Measurements from ENCODE around the gene ALAD. TPM values are rescaled to one million over a fixed set of nuclear protein-coding genes. Genes with fewer than 3 reads are reported as not detected.

Gene ALAD
- total and polyA plus RNA-seq, 2 of the 13 experiments (the other 11 are each of a cell fraction or from before 2014, with no cell fraction given) = 21.8 to 30.1 TPM

DNA sequence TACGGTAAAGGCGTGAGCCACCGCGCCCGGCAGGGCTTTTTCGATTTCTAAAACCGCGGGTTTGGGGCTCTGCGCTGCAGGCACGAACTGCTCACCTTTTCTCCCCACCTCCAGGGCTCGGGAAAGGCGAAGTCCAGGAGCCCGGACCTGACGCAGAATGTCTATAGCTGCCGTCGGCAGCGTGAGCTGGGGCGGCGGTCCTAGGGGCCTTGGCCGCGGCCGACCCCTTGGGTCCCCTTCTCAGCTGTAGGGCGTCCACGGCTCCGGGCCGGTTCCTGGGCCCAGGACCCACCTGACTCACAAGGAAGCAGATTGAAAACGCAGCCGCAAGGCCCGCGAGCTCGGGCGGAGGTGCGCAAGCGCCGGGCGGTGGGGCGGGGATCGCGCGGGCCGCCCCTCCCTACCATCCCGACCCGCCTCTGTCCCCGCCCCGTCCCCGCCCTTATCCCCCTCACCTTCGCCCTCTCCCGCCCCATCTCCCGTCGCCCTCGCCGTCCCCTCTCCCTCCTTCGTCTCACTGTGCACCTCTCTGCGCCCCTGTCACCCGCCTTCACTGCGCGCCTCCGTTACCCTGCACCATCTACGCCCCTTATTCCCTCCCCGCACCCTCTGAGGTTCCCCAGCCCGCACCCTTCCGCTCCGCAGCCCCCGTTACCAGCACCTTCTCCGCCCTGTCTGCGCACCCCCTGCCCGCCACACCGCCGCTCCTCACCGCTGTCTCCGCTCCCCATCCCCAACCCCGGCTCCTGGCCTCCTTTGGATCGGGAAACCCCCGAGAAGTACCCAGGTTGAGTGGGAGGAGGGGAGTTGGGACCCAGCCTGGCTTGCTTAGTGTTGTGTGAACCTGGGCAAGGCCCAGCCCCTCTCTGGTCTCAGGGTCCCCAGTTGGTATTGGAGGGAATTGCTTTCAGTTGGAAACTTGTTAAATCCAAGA is 24.2 kb downstream of the ALAD start, which contains the start of gene HDHD3 (continued):
- TF ChIP-seq, protein P1, sequence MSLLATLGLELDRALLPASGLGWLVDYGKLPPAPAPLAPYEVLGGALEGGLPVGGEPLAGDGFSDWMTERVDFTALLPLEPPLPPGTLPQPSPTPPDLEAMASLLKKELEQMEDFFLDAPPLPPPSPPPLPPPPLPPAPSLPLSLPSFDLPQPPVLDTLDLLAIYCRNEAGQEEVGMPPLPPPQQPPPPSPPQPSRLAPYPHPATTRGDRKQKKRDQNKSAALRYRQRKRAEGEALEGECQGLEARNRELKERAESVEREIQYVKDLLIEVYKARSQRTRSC (CRISPR knock-in tag; IDR thresholded peaks at IDR 0.05; ENCODE audit: low read depth) = 0 out of 2 replicates have a peak, but pooled peaks have one; percentile 36
- TF ChIP-seq AKAP8 (CRISPR knock-in tag; IDR thresholded peaks at IDR 0.05) = no peak
- no peak for TF ChIP-seq GTF2F1 (IDR thresholded peaks at IDR 0.05; ENCODE audit: low read length)
- TF ChIP-seq, protein P2, sequence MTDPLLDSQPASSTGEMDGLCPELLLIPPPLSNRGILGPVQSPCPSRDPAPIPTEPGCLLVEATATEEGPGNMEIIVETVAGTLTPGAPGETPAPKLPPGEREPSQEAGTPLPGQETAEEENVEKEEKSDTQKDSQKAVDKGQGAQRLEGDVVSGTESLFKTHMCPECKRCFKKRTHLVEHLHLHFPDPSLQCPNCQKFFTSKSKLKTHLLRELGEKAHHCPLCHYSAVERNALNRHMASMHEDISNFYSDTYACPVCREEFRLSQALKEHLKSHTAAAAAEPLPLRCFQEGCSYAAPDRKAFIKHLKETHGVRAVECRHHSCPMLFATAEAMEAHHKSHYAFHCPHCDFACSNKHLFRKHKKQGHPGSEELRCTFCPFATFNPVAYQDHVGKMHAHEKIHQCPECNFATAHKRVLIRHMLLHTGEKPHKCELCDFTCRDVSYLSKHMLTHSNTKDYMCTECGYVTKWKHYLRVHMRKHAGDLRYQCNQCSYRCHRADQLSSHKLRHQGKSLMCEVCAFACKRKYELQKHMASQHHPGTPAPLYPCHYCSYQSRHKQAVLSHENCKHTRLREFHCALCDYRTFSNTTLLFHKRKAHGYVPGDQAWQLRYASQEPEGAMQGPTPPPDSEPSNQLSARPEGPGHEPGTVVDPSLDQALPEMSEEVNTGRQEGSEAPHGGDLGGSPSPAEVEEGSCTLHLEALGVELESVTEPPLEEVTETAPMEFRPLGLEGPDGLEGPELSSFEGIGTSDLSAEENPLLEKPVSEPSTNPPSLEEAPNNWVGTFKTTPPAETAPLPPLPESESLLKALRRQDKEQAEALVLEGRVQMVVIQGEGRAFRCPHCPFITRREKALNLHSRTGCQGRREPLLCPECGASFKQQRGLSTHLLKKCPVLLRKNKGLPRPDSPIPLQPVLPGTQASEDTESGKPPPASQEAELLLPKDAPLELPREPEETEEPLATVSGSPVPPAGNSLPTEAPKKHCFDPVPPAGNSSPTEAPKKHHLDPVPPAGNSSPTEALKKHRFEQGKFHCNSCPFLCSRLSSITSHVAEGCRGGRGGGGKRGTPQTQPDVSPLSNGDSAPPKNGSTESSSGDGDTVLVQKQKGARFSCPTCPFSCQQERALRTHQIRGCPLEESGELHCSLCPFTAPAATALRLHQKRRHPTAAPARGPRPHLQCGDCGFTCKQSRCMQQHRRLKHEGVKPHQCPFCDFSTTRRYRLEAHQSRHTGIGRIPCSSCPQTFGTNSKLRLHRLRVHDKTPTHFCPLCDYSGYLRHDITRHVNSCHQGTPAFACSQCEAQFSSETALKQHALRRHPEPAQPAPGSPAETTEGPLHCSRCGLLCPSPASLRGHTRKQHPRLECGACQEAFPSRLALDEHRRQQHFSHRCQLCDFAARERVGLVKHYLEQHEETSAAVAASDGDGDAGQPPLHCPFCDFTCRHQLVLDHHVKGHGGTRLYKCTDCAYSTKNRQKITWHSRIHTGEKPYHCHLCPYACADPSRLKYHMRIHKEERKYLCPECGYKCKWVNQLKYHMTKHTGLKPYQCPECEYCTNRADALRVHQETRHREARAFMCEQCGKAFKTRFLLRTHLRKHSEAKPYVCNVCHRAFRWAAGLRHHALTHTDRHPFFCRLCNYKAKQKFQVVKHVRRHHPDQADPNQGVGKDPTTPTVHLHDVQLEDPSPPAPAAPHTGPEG (CRISPR knock-in tag; IDR thresholded peaks at IDR 0.05) = peak; percentile 13; the same call in 1 of the 2 replicates
- no peak for TF ChIP-seq MAZ (IDR thresholded peaks at IDR 0.05; ENCODE audit: borderline replicate concordance, low read depth, low read length)
- peak; percentile 71; the same call in 1 of the 2 replicates for TF ChIP-seq MAZ (CRISPR knock-in tag; IDR thresholded peaks at IDR 0.05; ENCODE audit: low read depth)
- TF ChIP-seq, protein P3, sequence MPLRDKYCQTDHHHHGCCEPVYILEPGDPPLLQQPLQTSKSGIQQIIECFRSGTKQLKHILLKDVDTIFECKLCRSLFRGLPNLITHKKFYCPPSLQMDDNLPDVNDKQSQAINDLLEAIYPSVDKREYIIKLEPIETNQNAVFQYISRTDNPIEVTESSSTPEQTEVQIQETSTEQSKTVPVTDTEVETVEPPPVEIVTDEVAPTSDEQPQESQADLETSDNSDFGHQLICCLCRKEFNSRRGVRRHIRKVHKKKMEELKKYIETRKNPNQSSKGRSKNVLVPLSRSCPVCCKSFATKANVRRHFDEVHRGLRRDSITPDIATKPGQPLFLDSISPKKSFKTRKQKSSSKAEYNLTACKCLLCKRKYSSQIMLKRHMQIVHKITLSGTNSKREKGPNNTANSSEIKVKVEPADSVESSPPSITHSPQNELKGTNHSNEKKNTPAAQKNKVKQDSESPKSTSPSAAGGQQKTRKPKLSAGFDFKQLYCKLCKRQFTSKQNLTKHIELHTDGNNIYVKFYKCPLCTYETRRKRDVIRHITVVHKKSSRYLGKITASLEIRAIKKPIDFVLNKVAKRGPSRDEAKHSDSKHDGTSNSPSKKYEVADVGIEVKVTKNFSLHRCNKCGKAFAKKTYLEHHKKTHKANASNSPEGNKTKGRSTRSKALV (CRISPR knock-in tag; IDR thresholded peaks at IDR 0.05) = no peak
- TF ChIP-seq ZFP36L2 (CRISPR knock-in tag; IDR thresholded peaks at IDR 0.05) = no peak
- peak; percentile 47; the same call in 1 of the 2 replicates for TF ChIP-seq MXD4 (CRISPR knock-in tag; IDR thresholded peaks at IDR 0.05)
- TF ChIP-seq, protein P4, sequence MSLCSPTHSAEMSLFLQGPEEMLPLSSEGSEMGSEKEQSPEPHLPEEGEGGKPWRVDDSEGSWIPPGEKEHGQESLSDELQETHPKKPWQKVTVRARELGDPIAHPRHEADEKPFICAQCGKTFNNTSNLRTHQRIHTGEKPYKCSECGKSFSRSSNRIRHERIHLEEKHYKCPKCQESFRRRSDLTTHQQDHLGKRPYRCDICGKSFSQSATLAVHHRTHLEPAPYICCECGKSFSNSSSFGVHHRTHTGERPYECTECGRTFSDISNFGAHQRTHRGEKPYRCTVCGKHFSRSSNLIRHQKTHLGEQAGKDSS (CRISPR knock-in tag; IDR thresholded peaks at IDR 0.05; ENCODE audit: borderline replicate concordance, low read depth) = peak; percentile 69; the same call in 1 of the 2 replicates
- no peak for TF ChIP-seq ZNF780A (CRISPR knock-in tag; IDR thresholded peaks at IDR 0.05)
- TF ChIP-seq, protein P5, sequence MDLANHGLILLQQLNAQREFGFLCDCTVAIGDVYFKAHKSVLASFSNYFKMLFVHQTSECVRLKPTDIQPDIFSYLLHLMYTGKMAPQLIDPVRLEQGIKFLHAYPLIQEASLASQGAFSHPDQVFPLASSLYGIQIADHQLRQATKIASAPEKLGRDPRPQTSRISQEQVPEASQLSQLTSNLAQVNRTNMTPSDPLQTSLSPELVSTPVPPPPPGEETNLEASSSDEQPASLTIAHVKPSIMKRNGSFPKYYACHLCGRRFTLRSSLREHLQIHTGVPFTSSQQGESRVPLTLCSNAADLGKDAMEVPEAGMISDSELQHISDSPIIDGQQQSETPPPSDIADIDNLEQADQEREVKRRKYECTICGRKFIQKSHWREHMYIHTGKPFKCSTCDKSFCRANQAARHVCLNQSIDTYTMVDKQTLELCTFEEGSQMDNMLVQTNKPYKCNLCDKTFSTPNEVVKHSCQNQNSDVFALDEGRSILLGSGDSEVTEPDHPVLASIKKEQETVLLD (CRISPR knock-in tag; IDR thresholded peaks at IDR 0.05; ENCODE audit: low read depth) = no peak; the same call in 1 of the 2 replicates
- TF ChIP-seq IKZF4 (CRISPR knock-in tag; IDR thresholded peaks at IDR 0.05; ENCODE audit: borderline replicate concordance, low read depth, not compliant biosample characterization) = no peak
- TF ChIP-seq ZZZ3 (CRISPR knock-in tag; IDR thresholded peaks at IDR 0.05; ENCODE audit: borderline replicate concordance) = 0 out of 2 replicates have a peak, but pooled peaks have one; percentile 31

Measured in HepG2 (cell line).